ENCODE results near the gene PROX1. TPM values are rescaled to one million over a fixed set of nuclear protein-coding genes. Genes with fewer than 3 reads are reported as not detected.

Gene PROX1
- total and polyA plus RNA-seq, 2 of the 8 experiments (the other 6 are each of a cell fraction or from before 2014, with no cell fraction given) = 0.30 to 2.0 TPM

DNA sequence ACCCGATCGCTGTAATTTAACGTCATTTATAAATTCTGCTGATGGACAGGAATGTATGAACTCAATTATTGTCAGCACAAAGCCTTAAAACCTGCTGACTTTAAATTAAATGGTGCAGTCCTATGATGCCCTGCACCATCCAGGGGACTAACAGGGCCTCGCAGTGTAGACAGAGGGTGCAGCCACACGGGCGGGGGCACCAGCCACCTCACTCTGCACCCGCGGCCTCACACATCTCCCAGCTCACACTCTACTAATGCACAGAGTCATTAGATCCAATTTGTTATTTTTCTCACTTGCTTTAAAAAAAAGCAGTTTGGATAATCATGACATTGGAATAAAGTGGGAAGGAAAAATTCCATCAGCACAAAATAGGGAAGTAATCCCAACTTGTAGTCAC is 49.7 kb downstream of the PROX1 start (continued):
- TF ChIP-seq CHD7 (IDR thresholded peaks at IDR 0.05; ENCODE audit: insufficient replicate concordance, low read length) (no peak), RBBP5 (IDR thresholded peaks at IDR 0.05; ENCODE audit: borderline replicate concordance, low read depth, low read length) (no peak), POLR2AphosphoS5 (IDR thresholded peaks at IDR 0.05; ENCODE audit: low read depth, low read length) (no peak), FOSL1 (IDR thresholded peaks at IDR 0.05; ENCODE audit: insufficient read depth, low read depth, low read length) (no peak), RXRA (IDR thresholded peaks at IDR 0.05; ENCODE audit: insufficient read depth, low read depth, low read length) (no peak), BCL11A (IDR thresholded peaks at IDR 0.05; ENCODE audit: low read depth in 2 of 2, low read length in 2 of 2) (no peak), EP300 (IDR thresholded peaks at IDR 0.05; ENCODE audit: borderline replicate concordance in 1 of 2, low read depth in 2 of 2, low read length in 2 of 2) (no peak), TBP (IDR thresholded peaks at IDR 0.05; ENCODE audit: low read depth, low read length) (no peak), RFX5 (IDR thresholded peaks at IDR 0.05; ENCODE audit: borderline replicate concordance, low read depth, low read length) (no peak), SRF (IDR thresholded peaks at IDR 0.05; ENCODE audit: low read depth, low read length) (no peak)
